ENCODE results near the gene PTPRE.

DNA sequence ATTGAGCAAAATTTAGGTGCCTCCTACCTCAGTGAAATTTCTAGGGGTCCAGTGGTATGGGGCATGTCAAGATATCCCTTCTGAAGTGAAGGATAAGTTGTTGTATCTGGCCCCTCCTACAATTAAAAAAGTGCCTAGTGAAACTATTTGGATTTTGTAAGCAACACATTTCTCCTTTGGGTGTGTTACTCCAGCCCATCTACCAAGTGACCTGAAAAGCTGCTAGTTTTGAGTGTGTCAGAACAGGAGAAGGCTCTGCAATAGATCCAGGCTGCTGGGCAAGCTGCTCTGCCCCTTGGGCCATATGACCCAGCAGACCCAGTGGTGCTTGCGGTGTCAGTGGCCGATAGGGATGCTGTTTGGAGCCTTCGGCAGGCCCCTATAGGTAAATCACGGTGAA is 46.0 kb downstream of the PTPRE start:
- TF ChIP-seq POLR2A (IDR thresholded peaks at IDR 0.05) (no peak), POLR2AphosphoS5 (IDR thresholded peaks at IDR 0.05) (no peak)
- TF ChIP-seq, protein P1, sequence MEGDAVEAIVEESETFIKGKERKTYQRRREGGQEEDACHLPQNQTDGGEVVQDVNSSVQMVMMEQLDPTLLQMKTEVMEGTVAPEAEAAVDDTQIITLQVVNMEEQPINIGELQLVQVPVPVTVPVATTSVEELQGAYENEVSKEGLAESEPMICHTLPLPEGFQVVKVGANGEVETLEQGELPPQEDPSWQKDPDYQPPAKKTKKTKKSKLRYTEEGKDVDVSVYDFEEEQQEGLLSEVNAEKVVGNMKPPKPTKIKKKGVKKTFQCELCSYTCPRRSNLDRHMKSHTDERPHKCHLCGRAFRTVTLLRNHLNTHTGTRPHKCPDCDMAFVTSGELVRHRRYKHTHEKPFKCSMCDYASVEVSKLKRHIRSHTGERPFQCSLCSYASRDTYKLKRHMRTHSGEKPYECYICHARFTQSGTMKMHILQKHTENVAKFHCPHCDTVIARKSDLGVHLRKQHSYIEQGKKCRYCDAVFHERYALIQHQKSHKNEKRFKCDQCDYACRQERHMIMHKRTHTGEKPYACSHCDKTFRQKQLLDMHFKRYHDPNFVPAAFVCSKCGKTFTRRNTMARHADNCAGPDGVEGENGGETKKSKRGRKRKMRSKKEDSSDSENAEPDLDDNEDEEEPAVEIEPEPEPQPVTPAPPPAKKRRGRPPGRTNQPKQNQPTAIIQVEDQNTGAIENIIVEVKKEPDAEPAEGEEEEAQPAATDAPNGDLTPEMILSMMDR (IDR thresholded peaks at IDR 0.05), result no peak

Data from breast epithelium (tissue), 3 donors.